ENCODE measurements around the gene HOGA1.
"Not testable (repeated sequence)": the region's sequence is repeated elsewhere in the genome, so short reads cannot be mapped to it uniquely, and the experiment has no call there.

Gene HOGA1

GRCh38 chr10:97649405-97649750 is 65.2 kb downstream of the HOGA1 start:
- not testable (repeated sequence) for DNase-seq (ENCODE audit: low spot score)

GRCh38 chr10:97650726-97651125 is 66.5 kb downstream of the HOGA1 start:
- DNase-seq (ENCODE audit: low spot score): no peak

- no peak for DNase-seq (ENCODE audit: low spot score)
Measured at GRCh38 chr10:97651773-97652172, 67.6 kb downstream of the HOGA1 start.

DNA sequence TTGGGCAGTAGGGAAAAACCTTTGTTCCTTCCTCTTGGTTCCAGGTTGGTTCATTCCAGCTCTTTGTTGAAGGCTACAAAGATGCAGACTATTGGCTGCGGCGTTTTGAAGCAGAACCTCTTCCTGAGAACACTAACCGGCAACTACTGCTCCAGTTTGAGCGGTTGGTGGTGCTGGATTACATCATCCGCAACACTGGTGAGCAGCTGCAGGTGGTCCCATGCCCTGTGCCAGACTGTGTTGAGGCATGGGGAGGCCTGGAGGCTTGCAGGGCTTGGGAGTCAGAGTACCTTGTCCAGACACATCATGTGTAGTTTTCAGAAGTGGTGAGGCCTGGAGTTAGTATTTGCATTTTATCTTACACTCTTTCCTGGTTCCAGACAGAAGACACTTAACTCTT is 72.6 kb downstream of the HOGA1 start:
- no peak for DNase-seq (ENCODE audit: low spot score)

DNA sequence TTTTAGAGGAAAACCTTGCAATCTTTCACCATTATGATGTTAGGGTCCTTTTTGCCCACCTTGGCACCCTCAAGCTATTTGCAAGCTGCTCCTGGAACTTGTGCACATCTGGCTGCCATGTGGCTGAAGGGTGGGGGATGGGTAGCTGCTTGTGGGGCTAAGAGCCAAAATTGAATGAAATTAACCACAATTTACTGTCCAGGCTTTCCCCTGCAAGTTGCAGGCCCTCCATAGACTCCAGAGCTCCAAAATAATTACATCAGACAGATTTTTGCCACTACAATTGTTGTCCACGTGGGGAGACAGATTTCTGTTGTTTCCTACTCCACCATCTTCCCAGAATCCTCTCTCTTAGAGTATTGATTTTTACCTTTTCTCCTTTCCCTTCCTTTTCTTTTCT is 75.4 kb downstream of the HOGA1 start:
- no peak for DNase-seq (ENCODE audit: low spot score)
